COR-L47 (cell line): ENCODE results near the gene NRIP1.

Experiments
- DNase-seq: peaks from one replicate; lab custom pipeline; 2025; lab: John Stamatoyannopoulos, UW

The NRIP1 gene

DNA sequence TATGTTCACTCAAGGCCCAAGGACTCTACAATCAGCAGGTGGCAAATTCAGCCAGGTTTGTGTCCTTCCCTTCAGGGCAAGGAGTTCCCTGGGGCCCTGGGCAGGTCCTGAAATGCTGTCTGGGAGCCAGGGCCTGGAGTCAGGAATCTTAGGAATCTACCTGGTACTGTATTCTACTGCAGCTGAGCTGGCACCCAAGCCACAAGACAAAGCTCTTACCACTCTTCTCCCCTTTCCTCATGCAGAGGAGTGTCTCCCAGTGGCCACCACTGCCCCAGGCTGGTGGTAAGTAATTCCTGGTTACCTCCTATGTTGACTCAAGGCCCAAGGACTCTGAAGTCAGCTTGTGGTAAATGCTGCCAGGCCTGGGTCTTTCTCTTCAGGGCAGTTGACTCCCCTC, 153.4 kb downstream of the NRIP1 start:
- DNase-seq = no peak
